AG09309 (cell line): ENCODE measurements around the gene MYO7A.

Experiments
- DNase-seq: peaks from one replicate; pipeline ENCODE4 v3.0.0-alpha.2; 2010; ENCODE audit warnings: low read depth
- H3K4me3 ChIP-seq: 2 replicates; pipeline ENCODE4 v1.5.1; 2011; ENCODE audit warnings: mild to moderate bottlenecking, low read depth, low read length, moderate library complexity; ENCODE audit not compliant: control insufficient read depth
- TF ChIP-seq, protein P1 (sequence below): IDR thresholded peaks from 2 replicates; pipeline ENCODE4 v1.5.1; 2011; ENCODE audit warnings: mild to moderate bottlenecking, low read depth, low read length, inconsistent platforms; ENCODE audit not compliant: insufficient read depth, control insufficient read depth; ENCODE audit errors: missing control alignments

MYO7A gene

DNA sequence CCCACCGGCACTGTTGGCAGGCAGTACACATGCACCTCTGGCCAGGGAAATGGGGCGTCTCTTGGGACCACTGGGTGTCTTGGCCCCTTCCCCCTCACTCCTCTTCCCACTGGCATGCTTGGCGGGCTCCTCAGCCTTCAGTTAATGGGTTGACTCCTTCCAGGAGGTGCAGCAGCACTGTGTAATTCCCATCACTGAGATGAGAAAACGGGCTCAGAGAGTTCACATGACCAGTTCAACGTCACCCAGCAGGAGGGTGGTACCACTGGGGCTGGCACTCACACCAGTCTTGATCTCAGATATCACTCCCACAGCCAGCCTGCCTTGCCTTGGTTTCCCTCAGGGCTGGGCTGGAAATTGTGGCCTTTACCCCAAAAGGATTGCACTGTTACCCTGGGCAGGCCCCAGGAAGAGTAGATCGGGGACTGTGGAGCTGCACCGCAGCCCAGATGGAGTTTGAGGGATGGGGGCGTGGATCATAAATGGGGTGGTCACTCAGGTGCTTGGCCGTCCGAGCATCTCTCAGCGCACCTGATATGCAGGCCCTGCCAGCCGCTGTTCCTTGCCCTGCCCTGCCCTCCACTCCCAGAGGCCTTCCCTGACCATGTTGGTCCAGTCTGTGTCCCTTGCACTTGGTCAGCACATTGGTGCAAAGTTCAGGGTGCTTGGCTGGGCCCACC, 44.3 kb upstream of the MYO7A start:
- DNase-seq, result no peak
- TF ChIP-seq, protein P1, sequence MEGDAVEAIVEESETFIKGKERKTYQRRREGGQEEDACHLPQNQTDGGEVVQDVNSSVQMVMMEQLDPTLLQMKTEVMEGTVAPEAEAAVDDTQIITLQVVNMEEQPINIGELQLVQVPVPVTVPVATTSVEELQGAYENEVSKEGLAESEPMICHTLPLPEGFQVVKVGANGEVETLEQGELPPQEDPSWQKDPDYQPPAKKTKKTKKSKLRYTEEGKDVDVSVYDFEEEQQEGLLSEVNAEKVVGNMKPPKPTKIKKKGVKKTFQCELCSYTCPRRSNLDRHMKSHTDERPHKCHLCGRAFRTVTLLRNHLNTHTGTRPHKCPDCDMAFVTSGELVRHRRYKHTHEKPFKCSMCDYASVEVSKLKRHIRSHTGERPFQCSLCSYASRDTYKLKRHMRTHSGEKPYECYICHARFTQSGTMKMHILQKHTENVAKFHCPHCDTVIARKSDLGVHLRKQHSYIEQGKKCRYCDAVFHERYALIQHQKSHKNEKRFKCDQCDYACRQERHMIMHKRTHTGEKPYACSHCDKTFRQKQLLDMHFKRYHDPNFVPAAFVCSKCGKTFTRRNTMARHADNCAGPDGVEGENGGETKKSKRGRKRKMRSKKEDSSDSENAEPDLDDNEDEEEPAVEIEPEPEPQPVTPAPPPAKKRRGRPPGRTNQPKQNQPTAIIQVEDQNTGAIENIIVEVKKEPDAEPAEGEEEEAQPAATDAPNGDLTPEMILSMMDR, result no peak
- H3K4me3 ChIP-seq, result no peak overlapping the region

DNA sequence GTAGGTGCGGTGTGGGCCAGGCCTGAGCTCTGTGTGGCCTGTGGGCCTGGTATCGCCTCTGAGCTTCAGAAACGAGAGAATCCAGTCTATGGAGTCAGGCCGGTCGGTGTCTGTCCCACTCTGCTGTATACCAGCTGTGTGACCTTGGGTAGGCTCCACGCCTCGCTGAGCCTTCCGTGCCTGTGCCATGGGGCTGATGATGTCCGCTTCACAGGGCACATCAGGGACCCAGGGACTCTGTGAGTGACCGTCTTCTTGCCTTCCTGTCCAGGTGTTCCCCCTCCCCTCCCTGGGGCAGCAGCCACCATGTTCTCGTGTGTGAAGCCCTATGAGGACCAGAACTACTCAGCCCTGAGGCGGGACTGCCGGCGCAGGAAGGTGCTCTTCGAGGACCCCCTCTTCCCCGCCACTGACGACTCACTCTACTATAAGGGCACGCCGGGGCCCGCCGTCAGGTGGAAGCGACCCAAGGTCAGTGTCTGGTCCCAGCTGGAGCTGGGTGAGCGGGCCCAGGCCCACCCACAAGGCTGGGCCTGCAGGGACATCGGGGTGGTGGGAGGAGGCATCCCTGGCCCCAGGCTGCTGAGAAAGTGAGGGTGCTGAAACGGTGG, 43.4 kb upstream of the MYO7A start:
- no peak for DNase-seq
- TF ChIP-seq, protein P1, result no peak
- H3K4me3 ChIP-seq, result no peak overlapping the region

DNA sequence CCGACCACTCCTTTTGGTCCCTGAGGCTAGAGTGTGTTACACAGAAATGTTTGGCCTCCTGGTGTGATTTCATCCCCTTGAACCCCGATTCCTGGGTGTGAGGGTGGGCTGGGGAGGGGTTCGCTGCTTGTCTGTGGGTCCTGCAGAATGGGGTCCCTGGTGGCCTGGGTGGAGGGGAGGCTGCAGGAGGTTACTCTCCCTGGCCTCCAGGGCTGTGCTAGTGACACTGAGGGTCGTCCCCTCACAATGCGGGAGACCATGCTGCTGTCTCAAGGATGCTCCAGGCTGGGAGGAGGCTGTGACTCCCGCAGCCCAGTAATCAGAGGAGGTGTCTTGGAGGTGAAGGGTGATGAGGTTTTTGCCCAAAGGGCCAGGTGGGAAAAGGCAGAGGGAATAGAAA, 42.4 kb upstream of the MYO7A start:
- TF ChIP-seq, protein P1, result no peak
- no peak overlapping the region for H3K4me3 ChIP-seq
- no peak for DNase-seq

DNA sequence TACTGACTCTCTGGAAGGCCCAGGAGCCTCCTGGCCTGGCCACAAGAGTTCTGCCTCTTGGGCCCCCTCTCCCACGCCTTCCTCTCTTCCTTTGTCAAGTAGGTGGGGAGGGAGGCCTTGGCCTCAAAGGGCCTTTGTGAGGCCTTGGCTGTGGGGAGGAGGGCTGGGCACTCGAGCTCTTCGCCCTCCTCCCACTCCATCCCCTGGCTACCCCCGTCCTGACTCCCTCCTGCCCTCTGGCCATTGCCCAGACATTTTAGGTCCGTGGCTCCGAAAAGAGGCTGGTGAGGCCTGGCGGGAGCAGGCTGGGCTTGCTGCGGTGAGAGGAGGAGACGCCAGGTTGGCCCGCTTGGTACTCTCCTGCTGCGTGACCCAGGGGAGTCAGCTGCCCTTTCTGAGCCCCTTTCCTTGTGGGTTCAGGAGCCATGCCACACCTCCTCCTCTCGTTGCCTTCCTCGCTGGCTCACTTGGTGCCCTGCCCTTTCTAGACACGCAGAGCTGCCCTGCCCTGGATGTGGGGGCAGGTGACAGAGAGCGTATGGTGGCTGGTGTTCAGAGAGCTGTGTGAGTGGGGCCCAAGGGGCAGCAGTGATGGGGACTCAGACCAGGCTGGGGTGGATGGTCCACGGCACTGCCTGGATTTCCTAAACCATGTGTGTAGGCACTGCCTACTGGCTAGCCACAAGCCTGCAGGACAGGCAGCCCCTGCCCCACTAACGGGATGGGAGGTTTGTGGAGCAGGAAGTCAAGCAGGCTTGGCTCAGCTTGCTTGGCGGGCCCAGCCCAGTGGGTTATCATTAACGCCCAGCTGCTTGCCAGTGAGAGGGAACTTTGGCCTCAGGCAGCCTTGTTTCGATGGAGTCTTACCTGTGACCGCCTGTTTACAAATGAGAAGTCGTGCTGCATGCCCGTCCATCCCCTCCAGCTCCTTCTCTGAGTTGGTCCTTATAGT, 41.2 kb upstream of the MYO7A start:
- H3K4me3 ChIP-seq, result no peak overlapping the region
- no peak for DNase-seq
- TF ChIP-seq, protein P1, result no peak

DNA sequence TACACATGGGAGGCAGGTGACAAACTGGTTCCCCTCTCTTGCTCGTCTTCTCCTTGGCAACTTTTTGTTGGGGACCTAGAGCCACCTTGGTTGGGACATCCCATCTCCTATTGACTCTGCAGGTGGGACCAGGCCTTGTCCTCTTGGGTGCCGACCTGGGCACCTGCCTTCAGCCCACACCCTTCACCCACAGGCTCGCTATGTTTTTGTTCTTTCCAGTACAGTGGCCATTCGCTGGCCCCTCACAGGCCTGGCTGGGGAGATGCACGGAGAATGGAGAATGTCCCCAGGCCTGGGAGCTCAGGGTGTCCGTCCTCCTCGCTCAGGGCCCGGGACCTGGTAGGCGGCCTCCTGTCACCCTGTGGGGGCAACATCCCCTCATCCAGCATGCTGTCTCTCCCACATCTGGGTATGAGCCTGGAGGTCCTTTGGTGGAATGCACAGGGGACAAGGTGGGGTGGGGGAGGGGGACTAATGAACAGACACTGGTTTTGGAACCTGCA, 40.3 kb upstream of the MYO7A start:
- TF ChIP-seq, protein P1, result no peak
- H3K4me3 ChIP-seq, result no peak overlapping the region
- DNase-seq, result no peak

DNA sequence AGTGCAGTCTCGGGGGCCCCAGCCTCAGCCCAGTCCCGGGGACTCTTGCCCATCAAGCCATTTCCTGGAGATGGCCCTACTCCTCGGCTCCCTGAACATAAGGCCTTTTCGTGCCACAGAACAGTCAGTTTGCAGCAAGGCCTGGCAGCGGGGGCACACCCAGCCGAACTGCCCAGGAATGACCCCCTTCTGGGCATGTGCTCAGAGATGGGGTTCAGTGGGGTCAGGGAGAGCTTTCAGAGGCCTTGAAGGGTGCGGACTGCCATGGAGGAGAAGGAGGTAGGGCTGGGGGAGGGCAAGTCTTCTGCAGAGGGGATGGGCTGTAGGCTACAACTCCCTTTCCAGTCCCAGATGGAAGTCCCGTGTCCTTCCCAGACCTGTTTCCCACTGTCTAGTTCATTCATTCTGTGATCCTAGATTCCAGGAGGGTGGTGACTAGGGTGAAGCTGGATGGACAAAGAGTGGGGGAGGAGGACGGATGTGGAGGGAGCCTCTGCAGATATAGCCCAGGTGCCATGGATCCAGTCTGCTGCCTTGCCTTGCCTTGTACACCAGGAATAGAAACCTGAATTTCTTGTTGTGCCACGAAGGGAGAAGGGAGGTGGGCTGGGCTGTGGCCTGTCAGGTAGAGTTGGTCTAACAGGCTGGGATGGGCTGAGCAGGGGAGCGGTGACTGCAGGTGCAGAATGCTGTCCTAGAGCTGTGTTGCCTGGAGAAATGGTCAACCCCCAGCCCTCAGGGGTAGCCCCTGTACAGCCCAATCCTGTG, 39.6 kb upstream of the MYO7A start:
- TF ChIP-seq, protein P1, result no peak
- no peak overlapping the region for H3K4me3 ChIP-seq
- DNase-seq, result no peak
